ENCODE results near the gene MAPK14.

Gene MAPK14

DNA sequence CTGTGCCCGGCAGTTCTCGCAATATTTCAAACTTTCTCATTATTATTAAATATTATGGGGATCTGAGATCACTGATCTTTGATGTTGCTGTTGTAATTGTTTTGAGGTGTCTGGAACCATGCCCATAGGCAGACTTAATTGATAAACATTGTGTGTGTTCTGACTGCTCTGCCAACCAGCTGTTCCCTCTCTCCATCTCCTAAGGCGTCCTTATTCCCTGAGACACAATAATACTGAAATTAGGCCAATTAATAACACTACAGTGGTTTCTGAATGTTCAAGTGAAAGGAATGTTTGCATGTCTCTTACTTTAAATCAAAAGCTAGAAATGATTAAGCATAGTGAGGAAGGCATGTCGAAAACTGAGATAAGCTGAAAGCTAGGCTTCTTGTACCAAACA, 7.6 kb downstream of the MAPK14 start:
- DNase-seq (ENCODE audit: low read depth), result no peak
- H3K4me3 ChIP-seq (ENCODE audit: low read length), result no peak overlapping the region
- TF ChIP-seq, protein P1, sequence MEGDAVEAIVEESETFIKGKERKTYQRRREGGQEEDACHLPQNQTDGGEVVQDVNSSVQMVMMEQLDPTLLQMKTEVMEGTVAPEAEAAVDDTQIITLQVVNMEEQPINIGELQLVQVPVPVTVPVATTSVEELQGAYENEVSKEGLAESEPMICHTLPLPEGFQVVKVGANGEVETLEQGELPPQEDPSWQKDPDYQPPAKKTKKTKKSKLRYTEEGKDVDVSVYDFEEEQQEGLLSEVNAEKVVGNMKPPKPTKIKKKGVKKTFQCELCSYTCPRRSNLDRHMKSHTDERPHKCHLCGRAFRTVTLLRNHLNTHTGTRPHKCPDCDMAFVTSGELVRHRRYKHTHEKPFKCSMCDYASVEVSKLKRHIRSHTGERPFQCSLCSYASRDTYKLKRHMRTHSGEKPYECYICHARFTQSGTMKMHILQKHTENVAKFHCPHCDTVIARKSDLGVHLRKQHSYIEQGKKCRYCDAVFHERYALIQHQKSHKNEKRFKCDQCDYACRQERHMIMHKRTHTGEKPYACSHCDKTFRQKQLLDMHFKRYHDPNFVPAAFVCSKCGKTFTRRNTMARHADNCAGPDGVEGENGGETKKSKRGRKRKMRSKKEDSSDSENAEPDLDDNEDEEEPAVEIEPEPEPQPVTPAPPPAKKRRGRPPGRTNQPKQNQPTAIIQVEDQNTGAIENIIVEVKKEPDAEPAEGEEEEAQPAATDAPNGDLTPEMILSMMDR (conservative IDR thresholded peaks at IDR 0.05; ENCODE audit: low read length), result no peak

DNA sequence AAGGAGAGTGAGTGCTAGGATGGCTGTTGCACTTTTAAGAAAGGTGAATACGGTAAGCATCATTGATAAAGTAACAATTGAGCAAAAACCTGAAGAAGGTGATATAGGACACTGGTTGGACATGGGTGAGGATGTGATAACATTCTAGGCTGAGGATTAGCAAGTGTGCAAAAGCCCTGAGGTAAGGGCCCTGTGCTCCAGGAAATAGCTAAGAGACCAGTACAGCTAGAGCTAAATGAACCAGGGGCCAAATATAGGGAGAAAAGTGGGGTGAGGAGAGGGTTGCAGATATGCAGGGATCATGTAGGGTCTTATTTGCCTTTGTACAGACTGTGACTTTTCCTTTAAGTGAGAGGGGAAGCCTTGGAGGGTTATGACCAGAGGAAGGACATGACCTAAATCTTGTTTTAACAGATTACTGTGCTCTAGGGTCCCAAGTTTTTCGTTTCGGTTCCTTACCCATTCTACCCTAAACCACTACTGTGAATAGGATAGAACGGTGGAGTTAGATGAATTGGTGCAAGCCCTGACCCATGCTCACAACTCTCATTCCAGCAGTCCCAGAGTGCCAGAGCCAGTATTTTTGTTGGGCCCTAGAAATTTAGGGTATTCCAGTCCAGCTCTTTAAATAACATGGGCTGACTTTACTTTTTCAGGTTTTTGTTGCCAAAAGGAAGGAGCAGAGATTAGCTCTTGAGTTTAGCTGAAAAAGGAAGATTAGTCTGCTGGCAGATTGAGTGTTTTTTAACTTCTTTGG, 10.7 kb downstream of the MAPK14 start:
- TF ChIP-seq, protein P1 (conservative IDR thresholded peaks at IDR 0.05; ENCODE audit: low read length), result no peak
- H3K4me3 ChIP-seq (ENCODE audit: low read length), result no peak overlapping the region
- DNase-seq (ENCODE audit: low read depth), result no peak

DNA sequence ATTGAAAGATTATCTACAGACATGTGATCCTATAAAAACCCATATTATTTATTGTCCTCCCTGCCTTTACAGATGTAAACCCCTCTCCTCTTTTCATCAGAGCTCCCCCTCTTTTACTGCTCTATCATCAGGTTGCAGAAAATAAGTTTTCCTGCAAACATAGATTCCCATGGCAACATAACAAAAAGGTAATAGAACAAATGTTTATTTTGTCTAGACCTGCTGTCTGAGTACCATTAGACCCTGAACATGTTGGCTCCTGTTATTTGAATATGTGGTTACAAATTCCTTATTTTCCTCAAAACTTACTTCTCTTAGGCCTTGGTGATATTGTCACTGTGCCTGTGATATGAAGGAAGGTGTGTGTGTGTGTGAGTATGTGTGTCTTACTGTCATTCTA, 11.5 kb downstream of the MAPK14 start:
- TF ChIP-seq, protein P1 (conservative IDR thresholded peaks at IDR 0.05; ENCODE audit: low read length), result no peak
- H3K4me3 ChIP-seq (ENCODE audit: low read length), result no peak overlapping the region
- DNase-seq (ENCODE audit: low read depth), result no peak

DNA sequence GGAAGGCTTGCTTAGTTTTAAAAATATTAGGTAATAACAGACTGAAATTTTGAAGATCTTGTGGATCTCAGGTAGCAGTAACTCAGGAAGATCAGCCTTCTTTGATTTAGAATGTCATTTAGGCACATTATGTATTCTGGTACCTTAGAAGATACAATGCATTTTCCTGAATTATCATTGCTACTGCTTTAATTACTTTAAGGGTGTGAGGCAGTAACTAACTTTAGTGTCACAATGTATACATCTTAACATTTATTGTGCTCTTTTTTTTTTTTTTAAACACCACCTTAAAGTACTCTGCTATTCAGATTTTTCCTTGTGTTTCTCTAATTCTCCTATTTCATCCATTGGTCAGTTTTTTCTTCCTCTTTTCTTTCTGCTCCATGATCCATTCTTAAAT, 13.3 kb downstream of the MAPK14 start:
- no peak overlapping the region for H3K4me3 ChIP-seq (ENCODE audit: low read length)
- TF ChIP-seq, protein P1 (conservative IDR thresholded peaks at IDR 0.05; ENCODE audit: low read length), result no peak
- no peak for DNase-seq (ENCODE audit: low read depth)

DNA sequence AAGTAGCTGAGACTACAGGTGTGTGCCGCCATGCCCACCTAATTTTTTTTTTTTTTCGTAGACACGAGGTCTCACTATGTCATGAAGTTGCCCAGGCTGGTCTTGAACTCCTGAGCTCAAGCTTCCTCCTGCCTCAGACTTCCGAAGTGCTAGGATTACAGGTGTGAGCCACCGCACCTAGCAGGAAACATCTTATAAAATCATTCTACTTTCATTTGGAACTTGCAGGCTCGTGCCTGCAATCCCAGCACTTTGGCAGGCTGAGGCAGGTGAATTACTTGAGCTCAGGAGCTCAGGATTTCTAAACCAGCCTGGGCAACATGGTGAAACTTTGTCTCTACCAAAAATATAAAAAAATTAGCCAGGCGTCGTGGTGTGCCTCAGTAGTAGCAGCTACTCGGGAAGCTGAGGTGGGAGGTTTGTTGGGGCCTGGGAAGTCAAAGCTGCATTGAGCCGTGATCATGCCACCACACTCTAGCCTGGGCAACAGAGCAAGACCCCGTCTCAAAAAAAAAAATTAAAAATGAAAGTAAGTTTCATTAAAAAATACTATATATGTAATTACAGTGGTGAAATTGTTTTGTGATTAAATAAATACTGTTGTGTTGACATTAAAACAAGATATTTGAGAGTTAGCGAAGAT, 15.1 kb downstream of the MAPK14 start:
- DNase-seq (ENCODE audit: low read depth), result no peak
- TF ChIP-seq, protein P1 (conservative IDR thresholded peaks at IDR 0.05; ENCODE audit: low read length), result no peak
- H3K4me3 ChIP-seq (ENCODE audit: low read length), result no peak overlapping the region

DNA sequence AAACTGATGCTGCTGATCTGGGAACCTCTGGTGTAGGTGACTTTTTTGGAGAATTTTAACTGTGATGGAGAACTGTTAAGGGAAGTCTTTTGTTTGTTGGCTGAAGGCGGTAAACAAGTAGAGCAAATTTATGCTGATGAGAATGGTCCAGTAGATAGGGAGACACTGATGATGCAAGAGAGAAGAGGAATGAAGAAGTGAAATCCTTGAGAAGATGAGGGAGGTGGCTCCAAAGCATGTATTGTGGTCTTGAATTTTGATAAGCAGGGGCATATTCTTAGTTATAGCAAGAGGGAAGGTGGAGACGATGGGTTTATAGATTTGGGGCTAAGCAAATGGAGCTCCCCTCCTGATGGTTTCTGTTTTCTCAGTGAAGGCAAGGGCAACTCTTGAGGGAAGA, 22.0 kb downstream of the MAPK14 start:
- no peak overlapping the region for H3K4me3 ChIP-seq (ENCODE audit: low read length)
- TF ChIP-seq, protein P1 (conservative IDR thresholded peaks at IDR 0.05; ENCODE audit: low read length), result no peak
- no peak for DNase-seq (ENCODE audit: low read depth)

DNA sequence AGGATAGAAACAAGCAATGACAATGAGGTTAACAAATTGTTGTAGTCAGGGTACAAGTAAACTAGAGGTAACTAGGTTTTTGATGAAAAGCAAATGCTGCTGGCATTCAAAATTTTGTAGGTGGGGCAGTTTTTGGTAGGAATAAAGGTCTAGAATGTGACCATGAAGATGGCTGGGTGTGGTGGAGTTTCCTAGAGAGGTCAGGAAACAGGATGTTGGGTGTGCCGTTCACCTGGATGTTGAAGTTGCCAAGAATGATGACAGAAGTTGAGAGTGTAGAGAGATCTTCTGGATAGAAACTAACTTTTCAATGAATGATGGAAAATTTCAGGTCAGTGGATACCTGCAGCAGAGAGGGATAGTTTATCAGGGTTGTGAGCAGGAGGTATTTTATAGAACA, 22.7 kb downstream of the MAPK14 start:
- DNase-seq (ENCODE audit: low read depth), result no peak
- TF ChIP-seq, protein P1 (conservative IDR thresholded peaks at IDR 0.05; ENCODE audit: low read length), result no peak

More for the DNA sequence above, 22.7 kb downstream of the MAPK14 start:
- H3K4me3 ChIP-seq (ENCODE audit: low read length), result no peak overlapping the region
